Testis (tissue), 2 donors: ENCODE measurements around the gene ACCSL.

Experiments used
- CTCF ChIP-seq, 3 experiments: fragments of 450-650 bp in 2 of 3; fragments of 200-600 bp in 1 of 3; sonication (generic) in 1 of 3; IDR thresholded peaks; one replicate each; pipeline ENCODE4 v1.5.1; 2016 to 2019; ENCODE audit warnings: antibody characterized with exemption in 3 of 3, mild to moderate bottlenecking in 2 of 3, moderate library complexity in 1 of 3
- POLR2A ChIP-seq: fragments of 450-650 bp; IDR thresholded peaks from one replicate; pipeline ENCODE4 v1.6.1; 2017; ENCODE audit warnings: antibody characterized with exemption, mild to moderate bottlenecking, moderate library complexity

- no peak for TF ChIP-seq CTCF (IDR thresholded peaks at IDR 0.05)
- TF ChIP-seq POLR2A, result no peak
Observed at GRCh38 chr11:44034639-44035038, 13.1 kb upstream of the ACCSL start.
